Measurements from ENCODE around the gene PRKAB2.

DNA sequence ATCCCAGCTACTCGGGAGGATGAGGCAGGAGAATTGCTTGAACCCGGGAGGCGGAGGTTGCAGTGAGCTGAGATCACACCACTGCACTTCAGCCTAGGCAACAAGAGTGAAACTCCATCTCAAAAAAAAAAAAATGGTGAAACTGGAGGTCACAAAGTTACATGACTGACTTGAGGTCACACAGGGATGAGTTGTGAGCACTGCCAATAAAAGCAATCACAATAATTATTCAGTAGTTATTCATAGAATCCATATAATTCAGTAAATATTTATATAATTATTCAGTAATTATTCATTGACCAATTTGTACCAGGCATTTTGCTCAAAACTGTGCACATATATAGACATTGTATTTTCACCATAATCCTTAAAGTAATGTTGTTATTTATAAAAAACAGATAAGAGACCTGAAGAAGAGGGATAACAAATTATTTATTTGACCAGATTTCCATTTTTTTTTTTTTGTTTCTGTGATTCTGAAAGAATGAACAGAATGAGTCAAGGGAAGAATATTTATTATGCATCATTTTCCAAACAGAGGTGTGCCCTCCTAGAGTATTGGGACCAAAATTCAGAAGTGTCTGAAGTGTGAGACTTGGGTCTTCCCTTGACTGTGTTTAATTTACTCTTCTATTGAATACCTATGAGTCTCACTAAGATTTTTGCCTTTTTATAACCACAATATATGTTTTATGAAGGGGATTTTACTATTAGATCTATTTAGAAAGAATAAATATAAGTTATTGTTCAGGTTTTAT is 43.0 kb downstream of the PRKAB2 start:
- TF ChIP-seq ZNF614 (CRISPR knock-in tag; IDR thresholded peaks at IDR 0.05; ENCODE audit: borderline replicate concordance), result no peak
- no peak for TF ChIP-seq MEF2D (CRISPR knock-in tag; IDR thresholded peaks at IDR 0.05)
- TF ChIP-seq ADNP (CRISPR knock-in tag; IDR thresholded peaks at IDR 0.05), result no peak
